ENCODE results near the gene ZXDC. TPM values are rescaled to one million over a fixed set of nuclear protein-coding genes. Genes with fewer than 3 reads are reported as not detected.
A peak's percentile ranks its signal among the peaks of the same experiment; 100 is the strongest.

Gene ZXDC
- total RNA-seq, 2 experiments from 2014 or later = 34.7 to 34.9 TPM

- H3K9me3 Mint-ChIP-seq = no peaks in the 10 kb centered on the region
- ATAC-seq (ENCODE audit: low read depth) (no peak), DNase-seq (no peak)
- H3K4me3 Mint-ChIP-seq = no peak overlapping the region
- H3K36me3 Mint-ChIP-seq = no peaks in the 10 kb centered on the region
- H3K27me3 Mint-ChIP-seq = peaks cover 4% of the 10 kb centered on the region
- H3K4me1 Mint-ChIP-seq = peaks cover 7% of the 10 kb centered on the region
- no peak overlapping the region for H3K27ac Mint-ChIP-seq
- POLR2A ChIA-PET = no interaction called here
Measured at GRCh38 chr3:126501736-126502135, 26.0 kb upstream of the ZXDC start.

GRCh38 chr3:126501054-126501453 lies 25.4 kb upstream of the ZXDC start:
- ATAC-seq (ENCODE audit: low read depth) (no peak), DNase-seq (no peak)
- peaks cover 7% of the 10 kb centered on the region for H3K4me1 Mint-ChIP-seq
- no peaks in the 10 kb centered on the region for H3K9me3 Mint-ChIP-seq
- POLR2A ChIA-PET = no interaction called here
- H3K27me3 Mint-ChIP-seq = peaks cover 4% of the 10 kb centered on the region
- H3K4me3 Mint-ChIP-seq = no peak overlapping the region
- H3K36me3 Mint-ChIP-seq = no peaks in the 10 kb centered on the region
- H3K27ac Mint-ChIP-seq = no peak overlapping the region

GRCh38 chr3:126500016-126500415 lies 24.3 kb upstream of the ZXDC start:
- no peak overlapping the region for H3K4me3 Mint-ChIP-seq
- ATAC-seq (ENCODE audit: low read depth) = no peak
- POLR2A ChIA-PET = no interaction called here
- H3K36me3 Mint-ChIP-seq = no peaks in the 10 kb centered on the region
- DNase-seq = no peak
- H3K27ac Mint-ChIP-seq = no peak overlapping the region
- H3K27me3 Mint-ChIP-seq = peaks cover 2% of the 10 kb centered on the region
- peaks cover 7% of the 10 kb centered on the region for H3K4me1 Mint-ChIP-seq
- no peaks in the 10 kb centered on the region for H3K9me3 Mint-ChIP-seq

- Mint-ChIP-seq H3K4me1 (peaks cover 8% of the 10 kb centered on the region), H3K27ac (no peak overlapping the region), H3K27me3 (peaks cover 2% of the 10 kb centered on the region), H3K36me3 (no peaks in the 10 kb centered on the region), H3K9me3 (no peaks in the 10 kb centered on the region), H3K4me3 (no peak overlapping the region)
- DNase-seq = no peak
- POLR2A ChIA-PET = no interaction called here
- no peak for ATAC-seq (ENCODE audit: low read depth)
Measured at GRCh38 chr3:126499401-126499800, 23.7 kb upstream of the ZXDC start.

GRCh38 chr3:126498929-126499328 lies 23.2 kb upstream of the ZXDC start:
- Mint-ChIP-seq H3K36me3 (no peaks in the 10 kb centered on the region), H3K4me1 (peaks cover 11% of the 10 kb centered on the region), H3K27me3 (no peaks in the 10 kb centered on the region), H3K27ac (peak overlapping the region; percentile 88), H3K4me3 (no peak overlapping the region), H3K9me3 (no peaks in the 10 kb centered on the region)
- DNase-seq (no peak), ATAC-seq (ENCODE audit: low read depth) (peak; percentile 48)
- POLR2A ChIA-PET = no interaction called here

GRCh38 chr3:126498461-126498860 lies 22.8 kb upstream of the ZXDC start:
- no peaks in the 10 kb centered on the region for H3K27me3 Mint-ChIP-seq
- POLR2A ChIA-PET = no interaction called here
- peaks cover 12% of the 10 kb centered on the region for H3K4me1 Mint-ChIP-seq

GRCh38 chr3:126497956-126498355 lies 22.3 kb upstream of the ZXDC start:
- no peaks in the 10 kb centered on the region for H3K27me3 Mint-ChIP-seq
- ATAC-seq (ENCODE audit: low read depth) = no peak
- H3K27ac Mint-ChIP-seq = no peak overlapping the region
- H3K4me1 Mint-ChIP-seq = peaks cover 14% of the 10 kb centered on the region
- H3K9me3 Mint-ChIP-seq = no peaks in the 10 kb centered on the region
- no peaks in the 10 kb centered on the region for H3K36me3 Mint-ChIP-seq
- H3K4me3 Mint-ChIP-seq = no peak overlapping the region
- DNase-seq = no peak
- POLR2A ChIA-PET = no interaction called here

More at GRCh38 chr3:126498461-126498860, 22.8 kb upstream of the ZXDC start:
- H3K4me3 Mint-ChIP-seq = no peak overlapping the region
- H3K9me3 Mint-ChIP-seq = no peaks in the 10 kb centered on the region
- peak overlapping the region; percentile 88 for H3K27ac Mint-ChIP-seq
- DNase-seq (no peak), ATAC-seq (ENCODE audit: low read depth) (no peak)
- no peaks in the 10 kb centered on the region for H3K36me3 Mint-ChIP-seq

- Mint-ChIP-seq H3K4me1 (peaks cover 14% of the 10 kb centered on the region), H3K36me3 (no peaks in the 10 kb centered on the region), H3K4me3 (no peak overlapping the region), H3K9me3 (no peaks in the 10 kb centered on the region), H3K27me3 (no peaks in the 10 kb centered on the region), H3K27ac (peak overlapping the region; percentile 83)
- POLR2A ChIA-PET = interaction anchor here (1.0 kb wide), 1 partner anchor 15 kb away, joined by 3 read pairs; no protein-coding TSS in a partner anchor
- ATAC-seq (ENCODE audit: low read depth) (peak; percentile 34), DNase-seq (no peak)
Measured at GRCh38 chr3:126496894-126497850, 21.5 kb upstream of the ZXDC start.

GRCh38 chr3:126495786-126496185 lies 20.1 kb upstream of the ZXDC start:
- H3K9me3 Mint-ChIP-seq = no peaks in the 10 kb centered on the region
- H3K27ac Mint-ChIP-seq = no peak overlapping the region
- no peak for ATAC-seq (ENCODE audit: low read depth)
- no peak for DNase-seq
- H3K4me1 Mint-ChIP-seq = peaks cover 14% of the 10 kb centered on the region
- H3K4me3 Mint-ChIP-seq = no peak overlapping the region
- H3K27me3 Mint-ChIP-seq = no peaks in the 10 kb centered on the region
- no peaks in the 10 kb centered on the region for H3K36me3 Mint-ChIP-seq
- POLR2A ChIA-PET = no interaction called here

- Mint-ChIP-seq H3K4me3 (no peak overlapping the region), H3K27me3 (no peaks in the 10 kb centered on the region), H3K27ac (no peak overlapping the region), H3K9me3 (no peaks in the 10 kb centered on the region), H3K36me3 (no peaks in the 10 kb centered on the region), H3K4me1 (peaks cover 14% of the 10 kb centered on the region)
- no peak for DNase-seq
- POLR2A ChIA-PET = no interaction called here
- ATAC-seq (ENCODE audit: low read depth) = no peak
Measured at GRCh38 chr3:126494970-126495230, 19.2 kb upstream of the ZXDC start.

- no peaks in the 10 kb centered on the region for H3K27me3 Mint-ChIP-seq
- POLR2A ChIA-PET = no interaction called here
- no peaks in the 10 kb centered on the region for H3K9me3 Mint-ChIP-seq
- ATAC-seq (ENCODE audit: low read depth) (no peak), DNase-seq (no peak)
- peak overlapping the region; percentile 15 for H3K4me3 Mint-ChIP-seq
- no peaks in the 10 kb centered on the region for H3K36me3 Mint-ChIP-seq
- H3K4me1 Mint-ChIP-seq = peaks cover 14% of the 10 kb centered on the region
- no peak overlapping the region for H3K27ac Mint-ChIP-seq
Measured at GRCh38 chr3:126494204-126494969, 18.7 kb upstream of the ZXDC start.

- Mint-ChIP-seq H3K27me3 (no peaks in the 10 kb centered on the region), H3K4me1 (peaks cover 12% of the 10 kb centered on the region), H3K9me3 (no peaks in the 10 kb centered on the region), H3K27ac (no peak overlapping the region), H3K4me3 (no peak overlapping the region), H3K36me3 (no peaks in the 10 kb centered on the region)
- peak; percentile 48 for ATAC-seq (ENCODE audit: low read depth)
- no peak for DNase-seq
- POLR2A ChIA-PET = no interaction called here
Measured at GRCh38 chr3:126493739-126494138, 18.0 kb upstream of the ZXDC start.

- H3K36me3 Mint-ChIP-seq = no peaks in the 10 kb centered on the region
- no peak overlapping the region for H3K27ac Mint-ChIP-seq
- H3K27me3 Mint-ChIP-seq = no peaks in the 10 kb centered on the region
- H3K4me3 Mint-ChIP-seq = no peak overlapping the region
- DNase-seq (no peak), ATAC-seq (ENCODE audit: low read depth) (no peak)
- H3K9me3 Mint-ChIP-seq = no peaks in the 10 kb centered on the region
- H3K4me1 Mint-ChIP-seq = peaks cover 11% of the 10 kb centered on the region
- POLR2A ChIA-PET = no interaction called here
Measured at GRCh38 chr3:126493051-126493450, 17.4 kb upstream of the ZXDC start.

Measured in activated naive CD8-positive, alpha-beta T cell treated with anti-CD3 and anti-CD28 coated beads, Interleukin-2, amount 10 ng/mL, durations not matched to agents 7 days and 5 days (primary cell).